ENCODE measurements around the gene ARID1A. TPM values are rescaled to one million over a fixed set of nuclear protein-coding genes. Genes with fewer than 3 reads are reported as not detected.
"Not testable (repeated sequence)": the region's sequence is repeated elsewhere in the genome, so short reads cannot be mapped to it uniquely, and the experiment has no call there.

ARID1A gene
- total RNA-seq, 1 donor from 2014 or later: 17.1 TPM

DNA sequence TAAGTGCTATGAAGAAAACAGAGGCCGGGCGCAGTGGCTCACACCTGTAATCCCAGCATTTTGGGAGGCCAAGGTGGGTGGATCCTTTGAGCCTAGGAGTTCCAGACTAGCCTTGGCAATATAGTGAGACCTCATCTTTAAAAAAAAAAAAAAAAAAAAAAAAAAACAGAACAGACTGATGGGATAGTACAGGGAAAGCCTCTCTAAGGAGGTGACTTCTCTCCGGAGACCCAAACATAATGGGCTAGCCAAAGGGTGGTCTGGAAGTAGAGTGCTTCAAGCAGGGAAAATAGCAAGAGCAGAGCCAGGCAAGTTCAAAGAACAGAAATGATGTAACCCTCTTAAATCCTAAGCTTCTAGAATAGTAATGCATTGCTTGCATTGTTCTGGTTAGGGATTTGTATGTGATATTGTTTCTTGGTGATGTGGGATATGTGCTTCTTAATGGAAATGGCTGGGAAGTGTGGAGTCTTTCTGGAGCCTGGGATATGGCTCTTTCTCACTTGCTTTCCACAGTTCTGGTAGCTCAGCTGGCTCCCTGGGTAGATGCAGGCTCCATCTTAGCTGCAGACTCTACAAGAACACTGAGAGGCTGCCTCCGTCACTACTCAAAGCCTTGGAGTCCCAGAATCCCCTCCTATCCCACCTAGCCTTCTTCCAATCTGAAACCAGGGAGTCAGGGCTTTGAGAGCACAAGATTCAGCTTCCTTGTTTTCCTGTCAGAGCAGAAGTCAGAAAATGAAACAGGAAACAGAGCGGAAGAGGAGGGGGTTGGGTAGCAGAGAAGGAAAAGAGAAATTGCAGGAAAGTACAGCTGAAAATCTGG lies 90.0 kb downstream of the ARID1A start:
- FAIRE-seq (no peak), DNase-seq (ENCODE audit: low spot score in 2 of 2) (no peak)

DNA sequence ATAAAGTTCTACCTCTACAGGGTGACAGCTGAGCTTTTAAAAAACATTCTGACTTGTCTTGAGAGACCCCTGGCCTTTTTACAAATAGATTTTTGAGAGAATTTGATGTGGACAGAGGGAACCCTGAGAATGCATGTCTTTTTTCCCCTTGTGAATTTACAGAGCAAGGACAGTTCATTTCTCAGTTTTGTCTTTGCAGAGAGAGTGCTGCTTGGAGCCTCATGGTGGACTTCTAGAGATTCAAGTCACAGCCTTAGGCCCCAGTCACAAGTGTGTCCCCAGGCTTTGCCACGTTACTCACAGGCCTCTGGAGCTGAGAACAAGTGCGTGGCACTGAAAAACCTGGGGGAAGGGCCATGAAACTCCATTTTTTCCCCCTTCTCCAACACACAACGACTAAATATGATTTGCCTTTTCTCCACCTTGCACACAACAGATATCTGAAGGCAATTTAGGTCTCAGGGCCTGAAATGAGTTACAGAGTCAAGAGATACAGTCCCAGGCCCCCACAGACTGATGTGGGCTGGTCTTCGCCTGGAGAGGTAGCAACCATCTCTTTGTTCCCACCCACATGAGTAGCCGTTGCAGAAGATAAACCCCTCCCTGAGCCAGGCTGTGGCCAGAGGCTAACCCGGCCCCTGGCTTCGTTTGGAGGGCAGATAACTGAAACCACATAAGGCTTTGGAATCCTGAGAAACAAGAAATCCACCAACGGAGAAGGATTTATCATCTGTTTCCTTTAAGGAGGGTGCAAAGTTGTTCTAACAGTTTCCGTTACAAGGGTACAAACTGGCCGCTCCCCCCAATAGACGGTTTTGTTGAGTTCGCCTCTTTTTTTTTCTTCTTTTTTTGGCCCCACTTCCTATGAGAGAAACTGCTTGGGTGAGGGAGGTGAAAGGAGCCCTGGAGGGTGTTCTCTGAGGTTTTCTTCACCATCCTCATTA lies 90.9 kb downstream of the ARID1A start:
- no peak for FAIRE-seq
- peak in 1 of 2 donors; percentile 46 for DNase-seq (ENCODE audit: low spot score in 2 of 2)

DNA sequence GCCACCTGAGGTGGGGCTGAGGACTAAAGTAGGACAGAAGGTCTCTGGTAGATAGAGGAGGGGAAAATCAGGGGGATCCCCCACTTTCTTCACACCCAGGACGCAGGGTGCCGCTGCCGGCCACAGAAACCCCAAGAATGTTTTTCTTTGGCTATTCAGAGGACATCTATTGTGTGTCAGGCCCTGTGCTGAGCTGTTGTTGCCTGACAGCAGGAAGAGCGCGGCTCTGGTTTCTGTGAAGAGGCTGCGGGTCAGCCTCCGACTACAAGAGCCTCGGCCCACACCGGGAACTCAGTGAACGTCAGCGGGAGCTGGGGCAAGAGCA lies 91.5 kb downstream of the ARID1A start:
- no peak for DNase-seq (ENCODE audit: low spot score in 2 of 2)

DNA sequence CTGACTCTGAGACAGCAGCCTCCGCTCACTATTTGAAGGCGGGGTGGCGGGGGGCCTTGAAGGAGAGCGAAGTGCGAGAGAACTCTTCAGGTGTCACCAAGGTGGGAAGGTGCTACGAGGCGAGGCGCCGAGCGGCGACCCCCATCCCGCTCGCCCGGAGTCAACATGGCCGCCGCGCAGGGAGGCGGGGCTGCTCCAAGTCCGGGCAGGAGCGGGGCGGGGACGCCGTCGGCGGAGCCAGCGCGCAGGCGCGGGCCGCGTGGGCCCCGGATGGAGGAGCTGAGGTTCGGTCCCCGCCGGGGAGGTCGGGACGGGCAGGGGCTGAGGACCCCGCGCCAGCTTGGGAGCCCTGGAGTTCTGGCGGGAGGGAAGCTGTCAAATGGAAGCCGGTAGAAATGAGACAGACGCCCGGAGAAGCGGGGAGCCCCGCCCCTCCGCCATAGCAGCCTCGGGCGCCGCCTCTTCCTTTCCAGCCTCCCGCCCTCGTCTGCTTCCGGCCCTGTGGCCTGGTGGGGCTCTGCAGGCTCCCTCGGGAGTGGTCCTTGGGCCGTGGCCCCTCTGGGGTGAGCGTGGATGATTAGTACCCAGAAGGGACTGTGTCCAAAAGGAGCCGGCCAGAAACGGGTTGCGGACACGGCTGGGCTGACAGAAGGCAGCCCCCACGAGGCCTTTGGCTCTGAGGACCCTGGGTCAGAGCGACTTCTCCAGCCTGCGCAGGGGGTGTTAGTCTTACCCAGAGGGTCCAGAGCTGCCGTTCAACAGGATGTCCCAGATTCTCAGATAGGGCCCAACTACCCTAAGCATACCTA lies 92.1 kb downstream of the ARID1A start, which contains the start of gene PIGV:
TSS of gene PIGV (plus strand) at position 245 of the 809 bp plus-strand sequence. CDS start 2,866 bp downstream, outside the sequence.
- DNase-seq (ENCODE audit: low spot score in 2 of 2): peak; percentile 88
- FAIRE-seq: no peak

More for the DNA sequence above, 91.5 kb downstream of the ARID1A start:
- FAIRE-seq: no peak

DNA sequence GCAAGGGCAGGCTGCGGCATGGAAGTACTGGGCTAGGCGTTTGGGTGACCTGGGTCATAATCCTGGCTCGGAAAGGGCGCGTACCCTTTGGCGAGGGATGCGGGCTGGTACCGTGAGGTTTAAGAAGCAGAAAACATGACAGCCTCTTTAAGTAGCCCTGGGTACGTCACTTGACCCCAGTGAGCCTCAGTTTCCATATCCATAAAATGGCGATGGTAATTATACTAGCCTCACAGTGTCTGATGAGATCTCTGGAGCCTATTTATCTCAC lies 92.6 kb downstream of the ARID1A start:
- DNase-seq (ENCODE audit: low spot score in 2 of 2) (no peak), FAIRE-seq (no peak)

DNA sequence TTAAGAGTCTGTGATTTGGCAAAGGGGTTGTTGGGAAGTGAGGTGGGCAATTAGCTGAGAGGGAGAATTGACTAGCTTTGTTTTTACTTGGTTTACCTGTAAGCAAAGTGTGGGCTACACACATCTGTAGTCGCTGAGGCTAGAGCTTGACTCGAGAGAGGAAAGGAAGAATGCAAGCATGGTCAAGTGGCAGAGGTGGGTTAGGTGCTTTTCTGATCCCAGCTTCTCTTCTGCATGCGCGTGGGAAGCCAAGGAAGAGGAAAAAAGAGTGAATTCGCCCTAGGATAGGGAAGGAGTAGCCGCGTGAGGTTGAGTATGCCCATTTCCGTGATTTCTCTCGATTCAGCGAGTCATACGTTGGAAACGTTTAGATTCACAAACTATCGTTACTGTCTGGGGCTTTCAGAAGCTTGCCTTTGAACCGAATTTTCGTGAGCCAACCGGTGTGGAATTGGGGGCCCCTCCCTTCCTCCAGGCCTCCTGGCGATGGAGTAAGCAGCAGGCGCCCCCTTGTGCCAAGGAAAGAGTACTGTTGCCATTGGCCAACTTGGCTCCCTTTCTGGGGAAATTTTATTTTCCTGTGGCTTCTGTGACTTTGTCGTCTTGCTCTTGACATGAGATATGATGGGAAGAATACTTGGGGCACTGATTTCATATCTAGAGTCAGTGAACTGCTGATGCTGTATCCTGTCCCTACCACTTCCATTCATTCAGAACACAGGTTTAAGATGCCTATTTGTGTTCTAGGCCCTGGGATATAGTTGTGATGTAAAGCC lies 93.2 kb downstream of the ARID1A start:
- DNase-seq (ENCODE audit: low spot score in 2 of 2) (peak; percentile 78 to 83), FAIRE-seq (no peak)

DNA sequence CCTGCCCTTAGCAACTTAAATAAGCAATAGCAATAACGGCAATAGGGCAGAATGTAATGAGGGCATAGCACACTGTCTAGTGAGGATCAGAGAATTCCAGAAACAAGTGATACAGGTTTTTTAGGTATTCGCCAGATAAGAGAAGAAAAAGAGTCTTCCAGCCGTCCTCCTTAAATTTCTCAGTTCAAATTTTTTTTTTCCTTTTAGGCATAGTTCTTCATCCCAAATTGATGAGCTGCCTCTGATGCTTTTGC lies 93.7 kb downstream of the ARID1A start:
- no peak for FAIRE-seq
- no peak for DNase-seq (ENCODE audit: low spot score in 2 of 2)

DNA sequence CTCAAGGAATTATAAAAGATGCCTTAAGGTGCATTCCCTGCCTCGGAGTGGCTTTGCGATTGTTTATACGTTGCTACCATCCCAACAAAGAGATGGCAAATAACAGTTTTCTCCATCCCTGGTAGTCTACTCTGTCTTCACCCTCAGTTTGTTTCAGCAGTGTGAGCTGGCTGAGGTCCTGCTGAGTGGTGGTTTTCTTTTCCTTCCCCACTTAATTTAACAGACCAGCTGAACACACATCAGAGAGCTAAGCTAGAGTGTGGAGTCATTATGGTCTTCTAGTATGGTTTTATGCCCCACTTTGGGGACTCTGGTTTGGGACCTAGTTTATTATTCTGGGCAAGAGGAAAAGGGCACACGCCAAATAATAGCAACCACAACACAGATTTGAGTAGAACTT lies 94.1 kb downstream of the ARID1A start:
- FAIRE-seq: no peak
- DNase-seq (ENCODE audit: low spot score in 2 of 2): no peak

DNA sequence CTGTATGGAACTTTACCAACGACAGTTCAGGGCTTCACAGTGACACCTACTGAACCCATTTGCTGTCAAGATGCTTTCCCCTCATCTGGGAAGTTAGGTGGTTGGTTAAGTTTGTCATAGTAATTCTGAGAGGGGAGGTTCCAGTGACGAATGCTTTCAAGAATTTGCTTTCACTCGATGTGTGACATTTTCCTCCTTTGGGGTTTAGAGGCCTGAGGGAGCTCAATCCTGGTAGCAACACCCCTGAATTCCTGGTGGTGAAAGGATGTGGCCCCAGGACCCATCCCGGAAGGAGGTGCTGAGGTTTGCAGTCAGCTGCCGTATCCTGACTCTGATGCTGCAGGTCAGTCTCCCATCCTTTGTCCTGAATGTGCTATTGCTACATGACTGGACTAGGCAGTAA lies 94.7 kb downstream of the ARID1A start:
- no peak for FAIRE-seq

DNA sequence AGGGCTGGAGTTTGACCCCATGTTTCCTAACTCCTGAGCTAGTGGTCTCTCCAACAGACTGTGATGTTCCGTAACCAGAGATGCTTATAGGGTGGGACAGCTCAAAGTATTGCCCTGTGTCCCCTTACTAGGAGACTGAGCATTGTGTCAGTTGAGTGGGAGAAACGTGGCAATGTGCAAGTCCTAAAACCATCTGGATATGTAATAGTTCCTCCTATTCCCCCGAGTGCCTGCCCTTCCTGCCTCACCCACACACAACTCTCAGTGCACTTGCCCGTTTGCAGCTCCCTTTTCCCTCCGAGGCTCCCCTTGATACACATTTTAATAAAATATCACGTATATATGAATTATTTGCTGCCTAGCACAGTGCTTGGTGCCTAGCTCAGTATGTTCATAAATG lies 95.3 kb downstream of the ARID1A start:
- FAIRE-seq (no peak), DNase-seq (ENCODE audit: low spot score in 2 of 2) (no peak)

More for the DNA sequence above, 94.7 kb downstream of the ARID1A start:
- no peak for DNase-seq (ENCODE audit: low spot score in 2 of 2)

DNA sequence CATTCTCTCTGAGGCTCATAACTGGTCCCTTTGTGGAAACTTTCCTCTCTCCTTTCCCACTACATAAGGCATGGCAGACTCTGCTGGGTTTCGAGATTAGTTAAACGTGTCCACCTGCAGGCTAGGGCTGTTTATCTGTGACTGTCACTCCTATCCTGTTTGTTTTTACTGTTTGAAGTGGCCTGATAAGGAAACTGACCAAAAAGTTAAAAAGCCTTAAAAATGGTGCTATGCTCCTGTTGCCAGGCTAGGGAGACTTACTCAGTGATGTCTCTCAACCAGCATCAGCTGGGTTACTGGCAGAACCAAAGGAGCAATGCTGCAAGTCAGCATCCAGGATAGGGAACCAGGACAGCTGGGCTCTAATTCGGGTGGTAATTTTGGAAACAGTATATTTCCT lies 95.8 kb downstream of the ARID1A start:
- no peak for DNase-seq (ENCODE audit: low spot score in 2 of 2)
- no peak for FAIRE-seq

DNA sequence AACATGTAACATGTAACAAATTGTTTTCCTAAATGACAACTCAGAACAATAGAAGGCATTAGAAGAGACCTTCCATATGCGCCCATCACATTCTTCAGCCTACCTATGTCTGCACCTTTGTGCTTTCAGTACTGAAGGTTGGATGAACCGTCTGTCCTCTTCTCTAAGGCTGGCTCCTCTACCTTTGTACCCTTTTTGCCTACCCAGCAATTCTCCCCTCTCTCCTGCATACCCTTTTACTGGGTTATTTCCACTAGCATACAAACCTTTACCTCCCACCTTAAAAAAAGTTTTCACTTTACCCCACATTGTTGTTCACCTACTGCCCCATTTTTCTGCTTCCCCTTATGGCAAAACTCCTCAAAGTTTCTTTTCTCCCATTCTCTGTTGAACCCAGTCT lies 97.1 kb downstream of the ARID1A start:
- DNase-seq (ENCODE audit: low spot score in 2 of 2): no peak
- FAIRE-seq: no peak

DNA sequence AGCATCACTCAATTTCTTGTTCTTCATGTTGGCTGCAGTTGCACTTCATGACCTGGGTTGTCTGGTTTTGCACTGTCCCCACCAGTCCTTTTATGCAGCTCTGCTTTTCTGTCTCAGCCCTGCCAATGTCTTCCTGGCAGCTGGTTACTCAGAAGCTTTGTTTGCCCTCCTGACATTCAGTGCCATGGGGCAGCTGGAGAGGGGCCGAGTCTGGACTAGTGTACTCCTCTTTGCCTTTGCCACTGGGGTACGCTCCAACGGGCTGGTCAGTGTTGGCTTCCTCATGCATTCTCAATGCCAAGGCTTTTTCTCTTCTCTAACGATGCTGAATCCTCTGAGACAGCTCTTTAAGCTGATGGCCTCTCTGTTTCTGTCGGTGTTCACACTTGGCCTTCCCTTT lies 98.6 kb downstream of the ARID1A start:
- no peak for FAIRE-seq
- no peak for DNase-seq (ENCODE audit: low spot score in 2 of 2)

DNA sequence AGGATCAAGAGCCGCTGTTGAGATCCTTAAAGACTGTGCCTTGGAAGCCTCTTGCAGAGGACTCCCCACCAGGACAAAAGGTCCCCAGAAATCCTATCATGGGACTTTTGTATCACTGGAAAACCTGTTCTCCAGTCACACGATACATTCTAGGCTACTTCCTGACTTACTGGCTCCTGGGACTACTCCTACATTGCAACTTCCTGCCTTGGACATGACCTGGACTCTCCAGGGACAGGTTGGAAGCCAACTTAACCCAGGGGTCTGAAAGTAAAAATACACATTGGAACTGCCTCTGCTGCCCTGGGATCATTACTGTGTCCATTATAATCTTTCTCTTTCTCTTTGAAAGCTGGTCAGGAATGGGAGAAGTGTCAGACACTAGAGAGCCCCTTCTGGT lies 101.8 kb downstream of the ARID1A start:
- DNase-seq (ENCODE audit: low spot score in 2 of 2) (no peak), FAIRE-seq (no peak)

DNA sequence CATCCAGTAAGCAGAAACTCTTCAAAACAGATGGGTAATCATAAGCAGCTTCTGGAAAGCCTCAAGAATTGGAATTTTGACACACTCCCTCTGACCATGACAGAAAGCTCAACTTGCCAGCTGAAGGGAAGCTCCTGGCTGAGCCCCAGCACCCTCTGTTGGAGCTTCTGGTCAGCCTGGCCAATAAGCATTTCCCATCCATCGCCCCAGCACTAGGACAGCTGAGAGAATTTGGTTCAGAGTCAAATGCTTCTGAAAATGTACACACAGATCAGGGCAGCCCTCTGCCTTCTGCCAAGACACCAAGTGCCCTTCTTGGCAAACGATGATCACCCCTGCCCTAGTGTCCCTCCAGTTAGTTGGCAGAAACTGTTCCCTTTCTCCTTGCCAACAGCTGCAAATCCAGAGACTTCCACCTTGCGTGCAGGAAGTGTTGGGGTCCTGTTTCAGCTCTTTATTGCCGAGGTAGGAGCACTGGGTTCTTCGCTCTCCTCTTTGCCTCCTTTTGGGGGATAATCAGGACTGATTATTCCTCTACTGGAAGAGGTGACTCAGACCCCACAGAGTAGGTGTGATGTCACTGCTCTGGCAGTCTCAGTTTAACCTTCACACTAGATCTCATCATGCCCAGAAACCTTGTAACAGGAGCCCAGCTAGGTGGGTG lies 103.8 kb downstream of the ARID1A start:
- peak in 1 of 2 donors; percentile 58 for DNase-seq (ENCODE audit: low spot score in 2 of 2)
- FAIRE-seq: no peak

DNA sequence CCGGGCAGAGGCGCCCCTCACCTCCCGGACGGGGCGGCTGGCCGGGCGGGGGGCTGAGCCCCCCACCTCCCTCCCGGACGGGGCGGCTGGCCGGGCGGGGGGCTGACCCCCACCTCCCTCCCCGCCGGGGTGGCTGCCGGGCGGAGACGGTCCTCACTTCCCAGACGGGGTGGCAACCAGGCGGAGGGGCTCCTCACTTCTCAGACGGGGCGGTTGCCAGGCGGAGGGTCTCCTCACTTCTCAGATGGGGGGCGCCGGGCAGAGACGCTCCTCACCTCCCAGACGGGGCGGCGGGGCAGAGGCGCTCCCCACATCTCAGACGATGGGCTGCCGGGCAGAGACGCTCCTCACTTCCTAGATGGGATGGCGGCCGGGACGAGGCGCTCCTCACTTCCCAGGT lies 108.1 kb downstream of the ARID1A start:
- not testable (repeated sequence) for FAIRE-seq; DNase-seq (ENCODE audit: low spot score in 2 of 2)

DNA sequence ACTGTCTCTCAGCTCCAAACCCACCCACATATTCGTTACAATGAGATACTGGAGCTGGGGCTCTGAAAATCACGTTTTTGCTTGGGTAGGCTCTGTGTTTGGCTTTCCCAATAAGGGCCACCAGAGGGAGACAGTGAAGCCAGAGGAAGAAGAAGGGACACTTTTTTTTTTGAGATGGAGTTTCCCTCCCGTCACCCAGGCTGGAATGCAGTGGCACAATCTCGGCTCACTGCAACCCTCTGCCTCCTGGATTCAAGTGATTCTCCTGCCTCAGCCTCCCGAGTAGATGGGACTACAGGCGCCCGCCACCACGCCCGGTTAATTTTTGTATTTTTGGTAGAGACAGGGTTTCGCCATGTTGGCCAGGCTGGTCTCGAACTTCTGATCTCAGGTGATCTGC lies 114.3 kb downstream of the ARID1A start:
- DNase-seq (ENCODE audit: low spot score in 2 of 2): peak; percentile 65 to 66
- not testable (repeated sequence) for FAIRE-seq

DNA sequence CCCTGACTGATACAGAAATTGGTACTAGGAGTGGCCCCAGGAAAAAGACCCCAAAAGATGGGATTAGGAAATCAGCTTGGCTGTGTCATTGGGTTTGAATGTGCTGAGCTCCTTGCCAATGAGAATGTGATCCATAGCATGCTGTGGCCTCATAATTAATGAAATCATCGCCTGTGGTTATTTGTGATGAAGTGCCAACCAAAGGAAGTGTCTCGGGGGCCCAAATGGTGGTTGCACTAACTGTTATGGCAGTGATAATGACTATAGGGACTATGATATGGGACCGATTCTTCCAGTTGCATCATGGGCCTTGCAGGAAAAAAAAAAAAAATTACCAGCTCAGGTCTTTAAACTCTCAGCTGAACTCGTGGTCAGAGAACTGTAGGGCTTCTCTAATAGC lies 115.2 kb downstream of the ARID1A start:
- FAIRE-seq: no peak
- no peak for DNase-seq (ENCODE audit: low spot score in 2 of 2)

DNA sequence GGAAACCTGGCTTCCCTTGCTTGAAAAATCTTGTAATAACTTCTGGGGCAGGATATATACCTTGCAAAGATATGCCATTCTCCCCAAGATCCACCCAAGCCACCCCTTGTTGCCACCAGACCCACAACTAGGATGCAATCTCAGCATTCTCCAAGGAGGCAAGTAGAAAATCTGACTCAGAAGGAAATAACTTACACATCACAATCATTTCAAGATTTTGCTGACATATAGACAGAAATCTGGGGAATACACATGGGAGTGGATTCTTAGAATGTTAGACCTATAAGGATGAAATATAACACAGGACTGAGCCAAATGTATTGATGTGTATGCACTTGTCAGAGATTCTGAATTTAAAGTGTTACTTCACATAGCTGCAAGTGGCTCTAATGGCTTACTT lies 115.9 kb downstream of the ARID1A start:
- FAIRE-seq (no peak), DNase-seq (ENCODE audit: low spot score in 2 of 2) (no peak)

DNA sequence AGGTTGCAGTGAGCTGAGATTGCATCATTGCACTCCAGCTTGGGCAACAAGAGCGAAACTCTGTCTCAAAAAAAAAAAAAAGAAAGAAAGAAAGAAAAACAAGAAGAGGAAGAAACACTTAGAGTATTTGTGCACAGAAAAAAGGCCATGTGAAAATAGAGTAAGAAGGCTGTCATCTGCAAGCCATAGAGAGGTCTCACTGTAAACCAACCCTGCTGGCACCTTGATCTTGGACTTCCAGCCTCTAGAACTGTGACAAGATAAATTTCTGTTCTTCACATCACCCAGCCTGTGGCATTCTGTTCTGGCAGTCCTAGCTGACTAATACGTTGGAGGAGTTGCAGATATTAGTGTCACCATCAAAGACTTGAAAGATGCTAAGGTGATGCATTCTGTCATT lies 118.6 kb downstream of the ARID1A start:
- no peak for DNase-seq (ENCODE audit: low spot score in 2 of 2)
- FAIRE-seq: no peak
